T-helper 22 cell (primary cell): ENCODE results near the gene NHS.
"Not testable (repeated sequence)": the region's sequence is repeated elsewhere in the genome, so short reads cannot be mapped to it uniquely, and the experiment has no call there.

Experiments used
- DNase-seq: peaks from one replicate; pipeline ENCODE4 v3.0.0-alpha.2; 2020; ENCODE audit warnings: low read depth

Gene NHS

GRCh38 chrX:17496407-17496806, 121.4 kb downstream of the NHS start:
- DNase-seq, result no peak

- DNase-seq, result no peak
These were observed 122.2 kb downstream of the NHS start for GRCh38 chrX:17497193-17497592.

GRCh38 chrX:17499512-17499911, 124.5 kb downstream of the NHS start:
- DNase-seq, result no peak

- no peak for DNase-seq
These were observed 125.2 kb downstream of the NHS start for GRCh38 chrX:17500145-17500579.

DNA sequence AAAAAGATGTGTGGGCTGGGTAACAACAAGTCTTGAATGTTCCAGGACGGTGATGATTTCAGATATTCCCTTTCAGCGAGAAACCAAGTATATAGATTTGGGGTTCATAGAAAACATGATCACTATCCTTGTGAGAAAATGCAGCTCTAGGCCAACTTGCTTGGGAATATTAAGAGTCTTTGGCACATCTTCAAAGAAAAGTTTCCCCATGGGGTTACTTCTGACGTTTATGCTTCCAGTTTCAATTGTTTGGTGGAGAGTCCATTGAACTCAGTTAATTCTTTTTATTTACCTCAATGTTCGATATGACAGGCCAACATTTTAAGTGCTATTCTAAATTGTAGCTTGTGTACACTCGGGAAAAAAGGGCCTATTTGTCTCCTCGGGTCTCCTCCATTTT, 126.7 kb downstream of the NHS start:
- DNase-seq, result no peak

DNA sequence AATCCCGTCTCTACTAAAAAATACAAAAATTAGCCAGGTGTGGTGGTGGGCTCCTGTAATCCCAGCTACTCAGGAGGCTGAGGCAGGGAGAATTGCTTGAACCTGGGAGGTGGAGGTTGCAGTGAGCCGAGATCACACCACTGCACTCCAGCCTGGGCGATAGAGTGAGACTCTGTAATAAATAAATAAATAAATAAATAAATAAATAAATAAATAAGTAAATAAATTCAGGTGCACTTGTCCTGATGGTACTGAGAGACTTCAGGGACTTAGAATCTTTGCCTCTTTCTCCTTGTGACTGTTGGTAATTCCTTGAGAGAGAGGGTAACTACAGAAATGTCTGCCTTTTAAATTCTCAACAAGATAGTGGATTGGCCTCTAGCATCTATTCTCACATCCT, 131.4 kb downstream of the NHS start:
- DNase-seq, result not testable (repeated sequence)

DNA sequence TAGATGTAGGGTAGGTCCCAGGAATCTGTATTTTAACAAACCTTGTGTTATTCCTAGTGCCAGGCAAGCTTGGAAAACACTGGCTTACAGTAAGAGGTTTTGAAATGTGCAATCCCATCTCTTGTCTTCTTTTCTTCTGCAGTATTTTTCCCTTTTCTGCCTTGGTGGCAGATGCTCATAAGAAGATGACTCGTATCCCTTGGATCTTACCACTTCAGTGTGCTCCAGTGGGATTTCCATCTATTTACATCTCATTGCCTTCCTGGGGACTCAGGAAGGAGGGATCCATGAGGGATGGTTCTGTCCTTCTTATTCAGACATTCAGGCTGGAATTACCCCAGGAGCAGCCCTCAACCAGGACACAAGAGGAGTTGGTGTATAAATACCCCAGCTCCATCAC, 136.6 kb downstream of the NHS start:
- no peak for DNase-seq

GRCh38 chrX:17519358-17519757, 144.4 kb downstream of the NHS start:
- DNase-seq, result no peak

DNA sequence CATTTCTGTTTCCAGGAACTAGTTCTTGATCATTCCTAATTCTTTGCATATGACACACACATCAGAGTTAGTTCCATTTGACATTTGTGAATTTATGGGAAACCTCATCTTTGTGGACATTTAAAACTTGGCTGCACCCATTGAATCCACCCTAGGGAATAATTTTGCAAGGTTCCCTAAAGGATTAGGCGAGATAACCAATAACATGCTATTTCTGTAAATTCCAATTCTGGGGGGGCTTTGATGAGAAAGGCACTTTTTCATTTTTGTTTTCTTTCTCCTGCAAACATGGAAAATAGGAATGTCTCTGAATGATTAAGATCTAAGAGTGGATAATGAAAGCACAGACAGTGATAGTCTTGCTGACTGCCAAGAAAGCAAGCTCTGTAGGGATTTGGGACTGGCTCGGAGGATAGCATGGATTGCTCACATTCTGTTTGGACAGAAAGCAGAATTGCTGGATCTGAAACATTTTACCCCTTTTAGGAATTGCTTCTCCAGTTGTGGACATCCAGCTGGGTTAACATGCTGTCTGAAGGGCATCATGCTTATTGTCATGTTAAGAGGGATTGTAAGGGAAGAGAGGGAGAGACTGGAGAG, 145.1 kb downstream of the NHS start:
- no peak for DNase-seq

DNA sequence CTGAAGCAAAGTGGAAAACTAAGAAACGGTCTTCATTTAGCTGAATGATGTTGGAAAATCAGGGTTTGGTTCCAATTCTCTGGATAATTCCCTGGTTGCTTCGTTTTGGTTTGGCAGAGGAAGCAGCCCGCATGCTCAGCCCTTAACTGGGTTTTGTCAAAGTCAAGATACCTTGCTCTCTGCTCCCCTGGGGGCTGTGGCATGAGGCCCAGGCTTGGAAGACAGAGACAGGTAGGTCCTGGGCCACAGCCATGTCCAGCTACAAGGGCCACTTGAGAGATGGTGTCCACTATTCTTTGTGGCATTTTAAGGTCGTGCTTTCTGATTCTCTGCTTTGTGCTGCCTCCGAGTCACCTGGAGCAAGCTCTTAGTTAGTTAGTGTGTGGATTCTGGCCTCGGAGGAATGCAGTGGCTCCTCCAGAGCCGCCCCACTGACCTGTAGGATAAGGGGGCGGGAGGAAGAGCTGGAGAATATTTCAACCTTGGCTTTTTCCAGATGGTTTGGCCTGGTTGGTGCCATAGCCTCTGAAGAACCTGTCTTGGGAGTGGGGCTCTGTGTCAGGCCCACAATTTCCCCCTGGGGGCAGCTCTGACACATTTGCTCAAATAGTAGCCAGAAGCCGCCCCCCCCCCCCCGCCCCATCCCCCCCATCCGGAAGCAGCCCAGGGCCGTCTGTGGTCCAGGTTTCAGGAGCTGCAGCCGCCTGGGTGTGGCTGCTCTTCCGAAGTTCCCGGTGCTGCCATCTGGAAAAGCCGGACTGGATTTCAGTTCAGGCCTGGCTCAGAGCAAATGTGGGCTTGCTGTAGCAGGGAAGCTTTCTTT, 147.1 kb downstream of the NHS start:
- no peak for DNase-seq

DNA sequence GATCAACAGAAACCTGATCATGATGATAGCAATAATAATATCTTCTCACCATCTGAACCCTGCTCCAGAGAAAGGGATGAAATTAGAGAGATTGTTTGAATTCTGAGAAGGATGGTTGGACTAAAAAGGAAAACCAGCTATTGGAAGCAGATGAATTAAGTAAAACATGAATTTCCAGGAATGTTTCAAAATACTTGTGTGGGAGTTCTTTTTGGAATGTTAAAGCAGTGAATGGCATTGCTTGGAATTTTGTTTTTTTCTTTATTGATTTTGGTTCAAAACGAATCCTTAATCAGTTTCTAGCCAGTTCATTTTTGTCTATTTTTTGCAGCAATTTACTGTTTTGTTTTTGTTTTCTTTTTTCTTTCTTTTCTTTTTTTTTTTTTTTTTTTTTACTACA, 150.3 kb downstream of the NHS start:
- no peak for DNase-seq

DNA sequence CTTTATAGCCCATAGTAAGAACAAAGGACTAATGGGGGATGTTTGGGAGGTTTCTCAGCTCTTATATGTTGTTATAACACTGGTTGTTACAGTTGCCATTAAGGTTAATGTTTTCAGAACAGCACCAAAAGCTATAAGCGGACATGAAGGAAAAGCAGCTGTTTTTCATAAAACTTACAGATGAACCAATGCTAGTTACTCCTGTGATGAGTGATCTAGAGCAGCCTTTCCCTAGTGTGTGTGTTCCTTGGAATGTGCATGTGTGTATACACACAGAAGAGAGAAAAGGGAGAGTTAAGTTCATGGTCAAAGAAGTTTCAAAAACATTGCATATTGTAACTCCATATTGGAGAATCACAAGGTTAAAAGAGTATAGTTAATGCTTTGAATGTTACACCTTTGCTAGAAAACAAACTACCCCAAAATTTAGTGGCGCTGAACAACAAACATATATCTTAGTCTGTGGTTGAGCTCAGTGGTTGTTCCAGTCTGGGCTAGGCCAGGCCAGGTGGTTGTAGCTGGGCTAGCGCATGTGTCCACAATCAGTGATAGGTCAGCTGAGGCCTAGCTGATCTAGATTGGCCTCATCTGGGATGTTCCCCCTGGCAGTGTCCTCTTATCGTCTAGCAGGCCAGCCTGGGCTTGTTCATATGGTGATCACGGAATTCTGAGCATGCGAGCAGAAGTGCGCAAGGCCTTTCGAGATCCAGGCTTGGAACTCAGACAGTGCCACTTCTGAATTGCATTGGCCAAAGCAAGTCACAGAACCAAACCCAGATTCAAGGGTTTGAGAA, 151.0 kb downstream of the NHS start:
- DNase-seq, result no peak

- no peak for DNase-seq
These were observed 152.2 kb downstream of the NHS start for GRCh38 chrX:17527135-17527701.

DNA sequence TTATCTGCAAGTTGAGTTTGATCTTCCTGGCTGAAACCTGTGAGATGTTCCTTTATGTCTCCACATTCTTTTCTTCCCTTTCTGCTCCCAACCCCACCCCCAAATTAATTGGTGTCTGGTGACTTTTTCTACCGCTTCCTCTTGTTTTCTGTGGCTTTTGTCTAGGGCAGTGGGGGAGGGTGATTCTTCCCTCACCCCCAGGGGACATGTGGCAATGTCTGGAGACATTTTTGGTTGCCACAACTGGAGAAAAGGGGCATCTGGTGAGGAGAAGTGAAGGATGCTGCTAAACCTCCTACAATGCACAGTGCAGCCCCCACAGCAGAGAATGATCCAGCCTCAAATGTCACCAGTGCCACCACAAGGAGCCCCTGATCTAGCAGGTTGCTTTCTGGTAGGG, 152.9 kb downstream of the NHS start:
- no peak for DNase-seq

- no peak for DNase-seq
These were observed 154.2 kb downstream of the NHS start for GRCh38 chrX:17529151-17529745.

DNA sequence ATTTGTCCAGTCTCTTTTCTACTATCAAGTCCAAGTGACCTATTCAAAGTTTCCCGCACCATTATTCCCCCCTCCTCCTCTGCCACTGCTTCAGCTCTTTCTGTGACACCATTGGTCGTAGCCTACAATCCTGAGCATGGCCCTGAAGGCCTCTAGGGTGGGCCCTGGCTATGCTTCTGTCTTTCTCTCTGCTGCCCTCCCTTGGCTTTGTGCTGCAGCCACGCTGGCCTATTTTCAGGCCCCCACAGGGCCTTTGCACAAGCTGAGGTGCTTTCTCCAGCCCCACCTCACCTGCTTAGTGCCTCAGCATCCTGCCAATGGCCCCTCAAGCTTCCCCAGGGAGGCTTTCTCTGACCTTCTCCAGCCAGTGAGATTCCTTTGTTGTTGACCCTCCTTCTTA, 156.5 kb downstream of the NHS start:
- DNase-seq, result no peak

DNA sequence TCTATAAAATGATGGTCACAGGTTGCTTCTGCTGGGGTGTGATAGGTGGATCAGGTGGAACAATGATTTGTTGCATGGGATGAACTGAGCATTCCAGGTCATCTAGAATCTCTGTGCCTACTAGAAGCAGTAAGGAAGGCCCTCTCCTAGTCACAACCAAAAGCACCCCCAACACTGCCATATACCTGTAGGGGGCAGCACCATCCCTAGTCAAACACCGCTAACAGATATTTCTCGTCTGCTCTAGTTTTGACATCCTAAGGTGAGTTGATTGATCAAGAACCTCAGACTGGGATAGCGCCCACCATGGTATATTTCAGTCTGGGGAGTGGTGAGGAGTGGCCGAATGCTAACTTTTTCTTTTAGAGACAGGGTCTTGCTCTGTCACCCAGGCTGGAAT, 160.2 kb downstream of the NHS start:
- DNase-seq, result no peak

DNA sequence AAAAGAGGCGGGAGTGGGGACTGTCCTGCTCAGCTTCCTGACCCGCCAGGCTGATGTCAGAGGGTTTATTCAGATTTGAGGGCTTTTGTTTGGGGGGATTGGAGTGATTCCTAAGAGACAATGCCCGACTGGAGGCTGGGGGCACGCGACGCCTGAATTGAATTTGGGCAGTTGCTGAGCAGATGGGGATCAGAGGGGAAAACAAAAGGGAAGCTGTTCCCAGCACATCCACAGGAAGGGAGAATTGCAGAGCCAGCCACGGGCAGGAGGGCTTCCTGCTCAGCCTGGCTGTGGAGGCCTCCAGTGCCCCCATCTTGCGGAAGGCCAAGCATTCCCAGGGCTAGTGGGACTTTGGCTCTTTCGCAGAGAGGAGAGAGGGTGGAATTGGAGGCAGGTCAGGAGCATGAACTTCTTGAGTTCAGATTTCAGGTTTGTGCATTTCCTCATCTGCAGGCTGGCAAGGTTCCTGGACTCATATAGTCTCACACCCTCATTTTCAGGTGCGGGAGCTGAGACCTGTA, 162.8 kb downstream of the NHS start:
- DNase-seq, result no peak

GRCh38 chrX:17542123-17542522, 167.1 kb downstream of the NHS start:
- DNase-seq, result no peak

DNA sequence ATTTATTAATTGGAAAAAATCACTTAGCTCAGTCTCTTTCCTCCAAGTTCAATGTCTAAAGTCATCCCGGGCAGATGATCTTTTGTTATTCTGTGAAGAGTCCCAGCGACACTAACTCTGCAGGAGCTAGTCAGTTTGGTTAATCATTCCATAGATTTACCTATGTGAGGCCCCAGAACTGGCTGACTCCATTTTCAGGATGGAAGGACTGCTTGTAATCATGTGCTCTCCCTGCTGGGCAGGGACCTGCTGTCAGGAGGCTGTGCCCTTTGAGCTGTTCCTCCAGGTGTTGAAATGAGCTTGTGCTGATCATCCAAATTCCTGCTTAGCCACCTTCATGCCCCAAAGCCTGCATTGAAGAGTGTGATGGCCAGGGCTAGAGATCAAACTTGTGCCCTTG, 169.8 kb downstream of the NHS start:
- no peak for DNase-seq

DNA sequence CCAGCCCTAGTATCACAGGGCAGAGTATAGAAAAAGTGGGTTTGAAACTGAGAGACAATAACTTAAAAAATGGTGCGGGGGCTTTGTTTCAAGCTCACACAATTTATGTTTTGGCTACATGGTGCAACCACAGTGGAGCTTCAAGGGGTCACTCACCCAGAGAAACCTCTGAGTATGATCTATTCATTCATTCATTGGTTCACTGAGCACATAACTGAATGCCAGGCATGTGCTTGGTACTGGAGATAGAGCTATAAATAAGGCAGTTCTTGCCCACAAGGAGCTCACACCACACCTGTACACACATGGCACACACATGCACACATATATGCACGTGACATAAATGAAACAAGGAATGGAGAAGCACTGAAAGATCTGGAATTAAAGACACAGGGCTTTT, 171.4 kb downstream of the NHS start:
- no peak for DNase-seq

DNA sequence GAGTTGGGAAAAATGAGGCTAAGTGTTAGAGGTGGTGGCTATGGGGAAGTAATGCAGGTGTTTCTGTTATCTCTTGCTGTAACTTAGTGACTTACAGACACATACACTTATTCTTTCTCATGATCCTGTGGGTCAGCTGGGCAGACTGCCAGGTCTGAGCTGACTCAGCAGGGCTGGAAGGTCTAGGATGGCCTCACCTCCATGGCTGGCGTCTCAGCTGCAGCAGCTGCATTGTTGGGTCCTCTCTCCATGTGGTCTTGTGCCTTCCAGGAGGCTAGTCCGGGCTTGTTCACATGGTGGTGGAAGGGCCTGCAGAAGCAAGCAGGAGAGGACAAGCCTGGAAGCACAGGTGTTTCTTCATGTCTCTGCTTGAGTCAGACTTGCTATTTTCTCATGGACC, 172.7 kb downstream of the NHS start:
- no peak for DNase-seq
